Measurements from ENCODE around the gene F8A1.

DNA sequence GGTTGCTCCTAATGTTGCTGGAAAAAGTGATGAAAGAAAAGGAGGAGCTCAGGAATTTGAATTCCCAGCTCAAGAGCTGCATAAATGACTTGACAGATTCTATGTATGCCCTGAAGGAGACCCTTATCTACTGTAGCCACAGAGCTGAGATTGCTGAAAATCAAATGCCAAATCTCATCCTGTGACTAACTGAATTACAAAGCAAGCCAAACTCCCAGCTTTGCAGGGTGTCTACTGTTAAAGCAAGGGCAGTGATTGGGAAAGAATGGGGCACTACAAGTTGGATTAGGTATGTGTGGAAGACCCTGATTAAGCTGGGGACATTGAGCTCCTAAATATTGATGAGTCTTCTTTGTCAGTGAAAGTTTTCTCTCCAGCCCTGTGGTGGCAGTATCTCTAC, 30.9 kb upstream of the F8A1 start:
- TF ChIP-seq, protein P1, sequence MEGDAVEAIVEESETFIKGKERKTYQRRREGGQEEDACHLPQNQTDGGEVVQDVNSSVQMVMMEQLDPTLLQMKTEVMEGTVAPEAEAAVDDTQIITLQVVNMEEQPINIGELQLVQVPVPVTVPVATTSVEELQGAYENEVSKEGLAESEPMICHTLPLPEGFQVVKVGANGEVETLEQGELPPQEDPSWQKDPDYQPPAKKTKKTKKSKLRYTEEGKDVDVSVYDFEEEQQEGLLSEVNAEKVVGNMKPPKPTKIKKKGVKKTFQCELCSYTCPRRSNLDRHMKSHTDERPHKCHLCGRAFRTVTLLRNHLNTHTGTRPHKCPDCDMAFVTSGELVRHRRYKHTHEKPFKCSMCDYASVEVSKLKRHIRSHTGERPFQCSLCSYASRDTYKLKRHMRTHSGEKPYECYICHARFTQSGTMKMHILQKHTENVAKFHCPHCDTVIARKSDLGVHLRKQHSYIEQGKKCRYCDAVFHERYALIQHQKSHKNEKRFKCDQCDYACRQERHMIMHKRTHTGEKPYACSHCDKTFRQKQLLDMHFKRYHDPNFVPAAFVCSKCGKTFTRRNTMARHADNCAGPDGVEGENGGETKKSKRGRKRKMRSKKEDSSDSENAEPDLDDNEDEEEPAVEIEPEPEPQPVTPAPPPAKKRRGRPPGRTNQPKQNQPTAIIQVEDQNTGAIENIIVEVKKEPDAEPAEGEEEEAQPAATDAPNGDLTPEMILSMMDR (IDR thresholded peaks at IDR 0.05), result no peak
- TF ChIP-seq POLR2A (IDR thresholded peaks at IDR 0.05), result no peak

Data from heart left ventricle (tissue), 13 donors.